ENCODE measurements around the gene PIM3.

PIM3 gene

GRCh38 chr22:49941507-49942316 is 18.9 kb upstream of the PIM3 start:
- in situ Hi-C loops (cut with MboI; ENCODE audit: low sequenced_read_pairs) = loop anchor here (25.0 kb wide), 1 partner anchor 271 kb away; the partner anchor contains the start of gene SELENOO

DNA sequence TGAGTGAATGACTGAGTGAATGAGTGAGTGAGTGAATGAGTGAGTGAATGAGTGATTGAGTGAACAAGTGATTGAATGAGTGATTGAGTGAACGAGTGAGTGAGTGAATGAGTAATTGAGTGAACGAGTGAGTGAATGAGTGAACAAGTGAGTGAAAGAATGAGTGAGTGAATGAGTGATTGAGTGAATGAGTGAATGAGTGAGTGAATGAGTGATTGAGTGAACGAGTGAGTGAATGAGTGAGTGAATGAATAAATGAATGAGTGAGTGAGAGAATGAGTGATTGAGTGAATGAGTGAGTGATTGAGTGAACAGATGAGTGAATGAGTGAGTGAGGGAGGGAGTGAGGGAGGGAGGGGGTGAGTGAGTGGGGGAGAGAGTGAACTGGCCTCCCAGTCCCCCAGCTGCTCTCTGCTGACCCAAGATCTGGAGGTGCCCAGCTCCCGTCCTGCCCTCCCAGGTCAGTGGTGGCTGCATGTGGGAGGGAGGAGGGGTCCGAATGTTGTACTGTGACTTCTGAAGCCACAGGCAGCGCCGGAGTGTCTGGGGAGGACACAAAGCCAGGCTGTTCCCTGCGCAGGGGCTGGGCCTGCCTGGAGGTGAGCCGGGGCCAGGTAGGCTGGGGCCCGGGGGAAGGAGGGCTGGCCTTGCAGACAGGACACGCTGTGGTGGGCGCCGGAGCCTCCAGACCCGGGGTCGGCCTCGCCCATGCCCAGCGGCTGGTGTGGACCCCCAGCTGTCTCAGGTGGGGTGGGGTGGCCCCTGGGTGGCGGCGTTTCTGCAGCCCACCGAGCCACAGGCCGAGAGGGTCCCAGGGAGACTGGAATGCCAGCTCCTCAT is 17.8 kb upstream of the PIM3 start:
- in situ Hi-C loops (cut with MboI; ENCODE audit: low sequenced_read_pairs) = loop anchor here (25.0 kb wide), 1 partner anchor 270 kb away; the partner anchor contains the start of gene SELENOO

DNA sequence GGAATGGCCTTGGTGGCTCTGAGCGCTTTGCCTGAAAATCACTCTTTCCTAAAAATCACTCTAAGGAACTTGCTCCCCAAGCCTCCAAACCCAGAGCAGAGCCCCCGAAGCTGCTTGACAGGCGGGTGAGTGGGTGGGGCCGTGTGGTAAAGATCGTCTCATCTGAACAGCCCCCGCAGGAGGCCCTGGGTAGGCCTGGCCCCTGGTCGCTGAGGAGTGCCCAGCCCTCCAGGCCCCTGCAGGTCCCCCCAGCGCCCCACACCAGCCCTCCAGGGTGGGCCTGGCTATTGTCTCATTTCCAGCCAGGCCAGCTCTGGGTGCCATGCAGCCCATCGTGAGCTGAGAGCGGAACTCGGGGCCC is 17.2 kb upstream of the PIM3 start:
- in situ Hi-C loops (cut with MboI; ENCODE audit: low sequenced_read_pairs) = loop anchor here (25.0 kb wide), 1 partner anchor 269 kb away; the partner anchor contains the start of gene SELENOO

GRCh38 chr22:49943771-49944398 is 16.7 kb upstream of the PIM3 start:
- in situ Hi-C loops (cut with MboI; ENCODE audit: low sequenced_read_pairs) = loop anchor here (25.0 kb wide), 1 partner anchor 268 kb away; the partner anchor contains the start of gene SELENOO

DNA sequence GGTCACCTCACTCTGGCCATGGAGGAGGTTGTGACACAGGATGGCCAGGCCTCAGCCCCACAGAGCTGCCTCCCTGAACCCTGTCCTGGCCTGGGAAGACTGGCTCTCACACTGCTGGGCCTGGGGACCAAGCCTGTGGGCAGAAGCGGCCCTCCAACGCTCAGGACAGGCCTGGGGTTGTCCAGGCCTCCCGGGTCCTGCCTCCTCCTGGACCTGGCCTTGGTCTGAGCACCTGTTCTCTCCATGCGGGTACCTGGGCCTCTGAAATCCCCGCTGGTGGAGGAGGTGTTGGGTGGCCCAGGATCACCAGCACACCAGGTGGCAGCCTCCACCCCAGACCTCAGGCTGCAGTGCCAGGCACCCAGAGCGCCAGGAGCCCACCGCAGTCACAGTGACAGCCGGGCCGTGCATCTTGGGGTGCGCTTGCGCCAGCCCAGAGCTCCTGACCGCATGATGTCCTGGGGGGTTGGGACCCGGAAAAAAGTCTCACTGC is 16.1 kb upstream of the PIM3 start:
- in situ Hi-C loops (cut with MboI; ENCODE audit: low sequenced_read_pairs) = loop anchor here (25.0 kb wide), 1 partner anchor 268 kb away; the partner anchor contains the start of gene SELENOO

DNA sequence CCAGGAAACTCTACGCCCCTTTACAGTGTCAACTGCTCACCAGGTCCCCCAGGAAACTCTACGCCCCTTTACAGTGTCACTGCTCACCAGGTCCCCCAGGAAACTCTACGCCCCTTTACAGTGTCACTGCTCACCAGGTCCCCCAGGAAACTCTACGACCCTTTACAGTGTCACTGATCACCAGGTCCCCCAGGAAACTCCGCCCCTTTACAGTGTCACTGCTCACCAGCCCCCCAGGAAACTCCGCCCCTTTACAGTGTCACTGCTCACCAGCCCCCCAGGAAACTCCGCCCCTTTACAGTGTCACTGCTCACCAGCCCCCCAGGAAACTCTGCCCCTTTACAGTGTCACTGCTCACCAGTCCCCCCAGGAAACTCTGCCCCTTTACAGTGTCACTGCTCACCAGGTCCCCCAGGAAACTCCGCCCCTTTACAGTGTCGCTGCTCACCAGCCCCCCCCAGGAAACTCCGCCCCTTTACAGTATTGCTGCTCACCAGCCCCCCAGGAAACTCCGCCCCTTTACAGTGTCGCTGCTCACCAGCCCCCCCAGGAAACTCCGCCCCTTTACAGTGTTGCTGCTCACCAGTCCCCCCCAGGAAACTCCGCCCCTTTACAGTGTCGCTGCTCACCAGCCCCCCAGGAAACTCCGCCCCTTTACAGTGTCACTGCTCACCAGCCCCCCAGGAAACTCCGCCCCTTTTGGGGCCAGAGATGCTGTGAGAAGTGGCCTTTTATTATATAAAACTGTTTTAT is 15.4 kb upstream of the PIM3 start:
- in situ Hi-C loops (cut with MboI; ENCODE audit: low sequenced_read_pairs) = loop anchor here (25.0 kb wide), 1 partner anchor 267 kb away; the partner anchor contains the start of gene SELENOO

GRCh38 chr22:49946612-49947295 is 13.8 kb upstream of the PIM3 start:
- in situ Hi-C loops (cut with MboI; ENCODE audit: low sequenced_read_pairs) = loop anchor here (25.0 kb wide), 1 partner anchor 266 kb away; the partner anchor contains the start of gene SELENOO

DNA sequence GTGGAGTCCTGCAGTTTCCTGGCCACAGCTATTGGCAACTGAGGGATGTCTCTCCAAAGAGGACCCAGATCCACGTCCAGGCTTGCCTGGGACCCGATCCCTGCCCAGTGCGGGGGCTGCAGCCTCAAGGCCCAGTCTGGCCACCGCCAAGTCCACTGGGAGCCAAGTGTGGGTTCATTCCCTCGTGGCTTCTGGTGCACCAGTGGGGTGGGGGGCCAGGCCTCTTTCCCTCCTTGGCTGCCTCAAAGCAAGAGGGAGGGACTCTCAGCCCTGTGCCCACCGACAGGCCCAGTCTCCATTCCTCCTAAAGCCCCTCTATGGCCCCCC is 13.3 kb upstream of the PIM3 start:
- in situ Hi-C loops (cut with MboI; ENCODE audit: low sequenced_read_pairs) = loop anchor here (25.0 kb wide), 1 partner anchor 265 kb away; the partner anchor contains the start of gene SELENOO

DNA sequence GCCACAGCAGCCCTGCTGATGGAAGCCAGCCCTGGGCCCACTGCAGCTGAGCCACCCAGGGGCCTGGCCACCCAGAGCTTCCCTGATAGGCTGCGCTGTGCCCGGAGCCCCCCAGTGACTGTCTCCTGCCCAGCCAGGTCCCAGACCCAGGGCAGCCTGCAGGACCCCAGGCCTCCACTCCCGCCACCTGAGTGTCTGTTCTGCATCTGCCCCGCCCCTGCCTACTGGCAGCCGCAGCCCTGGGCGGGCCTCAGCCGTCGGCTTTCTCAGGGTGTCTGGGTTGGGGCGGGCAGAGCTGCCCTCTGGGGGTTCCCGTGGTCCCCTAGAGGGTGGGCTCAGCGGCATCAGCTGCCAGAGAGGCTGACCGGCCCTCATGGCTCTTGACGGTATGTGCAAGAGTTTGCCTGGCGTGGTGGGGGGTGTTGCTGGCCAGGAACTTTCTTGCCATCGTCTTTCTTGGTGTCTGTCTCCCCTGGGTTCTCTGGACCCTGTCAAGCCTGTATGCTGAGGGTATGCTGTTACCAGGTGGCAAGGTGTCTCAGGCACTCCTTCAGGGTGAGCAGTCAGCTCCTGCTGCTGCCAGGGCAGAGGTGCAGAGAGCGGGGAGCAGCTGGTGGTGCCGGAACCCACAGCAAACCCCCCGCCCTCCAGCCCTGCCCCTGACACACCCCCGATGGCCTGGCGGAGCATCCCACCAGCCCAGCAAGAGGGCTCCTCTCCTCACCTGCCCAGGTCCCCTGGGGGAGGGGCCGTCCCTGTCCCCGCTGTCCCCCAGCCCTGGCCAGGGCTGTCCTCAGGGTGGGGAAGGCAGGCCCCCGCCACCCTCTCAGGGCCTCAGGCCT is 12.2 kb upstream of the PIM3 start:
- in situ Hi-C loops (cut with MboI; ENCODE audit: low sequenced_read_pairs) = loop anchor here (25.0 kb wide), 1 partner anchor 264 kb away; the partner anchor contains the start of gene SELENOO

DNA sequence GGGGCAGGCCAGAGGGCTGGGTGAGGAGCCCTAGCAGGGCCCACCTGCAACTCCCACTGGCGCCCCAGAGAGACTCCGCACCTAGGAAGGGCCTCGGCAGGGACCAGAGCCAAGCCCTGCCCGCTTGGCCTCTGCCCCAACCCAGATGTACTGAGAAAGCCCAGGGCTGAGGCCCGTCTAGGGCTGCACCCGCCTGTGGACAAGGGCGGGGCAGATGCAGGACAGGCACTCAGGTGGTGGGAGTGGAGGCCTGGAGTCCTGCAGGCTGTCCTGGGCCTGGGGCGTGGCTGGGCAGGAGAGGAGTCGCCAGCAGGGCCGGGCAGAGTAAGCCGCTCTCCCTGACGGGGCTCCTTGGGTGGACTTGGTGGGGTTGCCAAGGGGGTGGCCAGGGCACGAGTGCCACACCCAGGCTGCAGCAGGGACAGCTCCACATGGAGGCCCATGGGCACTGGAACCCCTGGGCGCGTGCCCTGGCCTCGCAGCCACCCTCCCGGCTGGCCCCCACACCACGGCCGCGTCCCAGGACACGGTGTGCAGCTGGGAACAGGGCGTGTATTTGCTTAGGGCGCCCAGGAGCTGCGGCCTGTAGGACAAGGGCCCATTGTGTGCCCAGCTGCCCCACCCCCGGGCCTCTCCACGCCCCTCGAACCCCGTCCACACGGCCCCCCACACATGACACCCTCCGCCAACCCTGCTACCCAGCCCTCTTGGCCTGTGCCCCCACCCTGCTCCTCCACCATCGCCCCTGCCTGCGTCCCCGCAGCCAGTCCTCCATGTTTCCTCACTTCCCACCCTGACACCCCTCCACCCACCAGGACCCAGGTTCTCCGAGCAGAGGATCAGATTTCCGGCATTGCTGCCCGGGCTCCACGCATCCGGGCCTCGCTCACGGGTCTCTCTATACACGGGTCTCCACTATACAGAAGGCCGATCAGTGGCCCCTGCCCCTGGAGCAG is 11.3 kb upstream of the PIM3 start:
- in situ Hi-C loops (cut with MboI; ENCODE audit: low sequenced_read_pairs) = loop anchor here (25.0 kb wide), 1 partner anchor 263 kb away; the partner anchor contains the start of gene SELENOO

DNA sequence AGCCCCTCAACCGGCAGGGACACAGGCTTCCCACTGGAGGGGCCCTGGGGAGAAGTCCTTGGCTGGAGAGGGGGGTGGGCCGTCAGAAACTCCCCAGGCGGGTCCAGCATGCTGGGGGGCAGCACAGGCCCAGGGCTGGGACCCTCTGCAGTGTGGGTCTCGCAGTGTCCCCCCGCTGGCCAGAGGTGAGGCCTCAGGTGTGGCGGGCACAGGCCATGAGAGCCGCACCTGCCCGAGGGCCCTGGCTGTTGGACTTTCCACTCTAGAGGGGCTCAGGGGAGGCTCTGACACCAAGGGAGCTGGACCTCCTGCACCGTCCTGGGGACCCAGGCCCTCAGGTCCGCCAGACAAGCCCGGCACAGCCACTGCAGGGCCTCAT is 10.7 kb upstream of the PIM3 start:
- in situ Hi-C loops (cut with MboI; ENCODE audit: low sequenced_read_pairs) = loop anchor here (25.0 kb wide), 1 partner anchor 262 kb away; the partner anchor contains the start of gene SELENOO

DNA sequence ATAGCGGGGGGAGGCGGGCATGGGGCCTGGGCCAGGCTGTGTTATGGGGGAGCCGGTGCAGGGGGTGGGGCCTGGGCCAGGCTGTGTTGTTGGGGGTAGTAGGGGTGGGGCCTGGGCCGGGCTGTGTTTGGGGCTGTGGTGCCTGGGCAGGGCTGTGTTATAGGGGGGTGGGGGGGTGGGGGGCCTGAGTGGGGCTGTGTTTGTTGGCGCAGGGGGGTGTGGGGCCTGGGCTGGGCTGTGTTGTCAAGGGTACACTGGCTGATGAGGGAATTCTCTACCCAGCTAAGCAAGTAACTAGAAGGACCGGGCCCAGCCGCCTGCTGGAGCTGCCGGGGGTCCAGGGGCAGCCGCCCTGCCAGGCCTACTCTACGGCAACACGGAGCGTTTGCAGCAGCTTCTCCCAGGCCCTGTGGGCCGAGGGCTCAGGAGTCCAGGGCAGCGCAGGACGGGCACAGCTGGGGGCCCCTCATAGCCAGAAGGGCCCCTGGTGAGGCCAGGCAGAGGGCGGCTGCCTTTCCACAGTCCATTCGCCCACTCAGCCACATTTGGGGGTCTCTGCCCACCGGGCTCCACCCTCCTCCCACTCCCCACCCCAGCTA is 10.1 kb upstream of the PIM3 start:
- in situ Hi-C loops (cut with MboI; ENCODE audit: low sequenced_read_pairs) = no loop called here

GRCh38 chr22:49951000-49951677 is 9.4 kb upstream of the PIM3 start:
- in situ Hi-C loops (cut with MboI; ENCODE audit: low sequenced_read_pairs) = no loop called here

DNA sequence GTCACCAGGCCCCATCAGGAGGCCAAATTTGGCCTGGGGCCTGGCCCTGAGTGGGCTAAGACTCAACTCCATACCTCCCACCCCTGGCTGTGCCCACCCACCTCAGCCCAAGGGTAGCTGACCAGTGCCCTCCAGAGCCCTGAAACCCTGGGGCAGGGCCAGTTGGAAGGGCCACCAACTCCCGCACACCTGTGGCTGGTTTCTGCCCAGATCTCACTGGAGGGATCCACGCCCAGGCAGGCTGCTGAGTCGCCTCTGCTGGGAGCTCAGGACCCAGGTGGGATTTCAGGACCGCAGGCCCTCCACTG is 8.9 kb upstream of the PIM3 start:
- in situ Hi-C loops (cut with MboI; ENCODE audit: low sequenced_read_pairs) = no loop called here

GRCh38 chr22:49951986-49952896 is 8.3 kb upstream of the PIM3 start:
- in situ Hi-C loops (cut with MboI; ENCODE audit: low sequenced_read_pairs) = no loop called here
